Neutrophil (primary cell): ENCODE data around the gene VAV3.
A peak's percentile ranks its signal among the peaks of the same experiment; 100 is the strongest.

Experiments
- H3K27ac ChIP-seq: fragments of 200-600 bp; sonication (generic); 2 replicates; pipeline ENCODE4 v1.5.1; 2016; ENCODE audit warnings: mild to moderate bottlenecking, moderate library complexity
- H3K27me3 ChIP-seq: fragments of 200-600 bp; sonication (generic); 2 replicates; pipeline ENCODE4 v1.6.0; 2016; ENCODE audit warnings: mild to moderate bottlenecking
- H3K36me3 ChIP-seq: fragments of 200-600 bp; sonication (generic); 2 replicates; pipeline ENCODE4 v1.5.1; 2017
- H3K4me1 ChIP-seq, 2 experiments: fragments of 200-600 bp in 1 of 2; sonication (generic) in 1 of 2; 1 replicate in 1 of 2; 2 replicates in 1 of 2; pipeline versions ENCODE4 v1.5.1 to v1.6.1; 2013 to 2016; ENCODE audit warnings: low read depth in 1 of 2, low read length in 1 of 2, mild to moderate bottlenecking in 1 of 2, moderate library complexity in 1 of 2; ENCODE audit not compliant: control insufficient read depth in 1 of 2, insufficient read depth in 1 of 2
- H3K4me3 ChIP-seq, 2 experiments: fragments of 200-600 bp in 1 of 2; sonication (generic) in 1 of 2; 1 replicate in 1 of 2; 2 replicates in 1 of 2; pipeline ENCODE4 v1.5.1; 2013 to 2016; ENCODE audit warnings: low read depth in 1 of 2, low read length in 1 of 2, mild to moderate bottlenecking in 1 of 2, moderate library complexity in 1 of 2
- H3K9me3 ChIP-seq: fragments of 200-600 bp; sonication (generic); 2 replicates; pipeline ENCODE4 v1.5.1; 2016
- TF ChIP-seq, protein P1 (sequence below): fragments of 200-600 bp; sonication (generic); IDR thresholded peaks from 2 replicates; pipeline ENCODE4 v1.5.1; 2016; ENCODE audit warnings: antibody characterized with exemption

The VAV3 gene

DNA sequence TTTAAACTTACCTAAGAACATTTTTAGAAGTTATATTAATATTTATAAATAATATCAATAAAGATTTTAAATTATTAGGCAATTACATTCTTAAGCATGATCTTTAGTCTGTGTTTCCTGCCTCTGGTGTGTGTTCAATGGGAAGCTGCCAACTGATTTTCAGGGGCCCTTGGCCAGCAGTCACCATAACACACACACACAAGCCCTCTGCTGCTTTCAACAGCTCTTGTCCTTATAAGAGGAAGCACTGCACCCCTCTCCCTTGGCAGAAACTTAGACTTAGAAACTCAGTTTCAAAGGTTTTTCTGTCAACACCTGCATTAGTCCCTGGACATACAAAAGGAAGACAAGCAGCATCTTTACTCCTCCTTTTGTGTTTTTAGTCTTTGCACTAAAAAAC lies 81.4 kb downstream of the VAV3 start:
- Histone ChIP-seq H3K9me3 (no peaks in the 10 kb centered on the region), H3K4me1 (peaks cover 7 to 9% of the 10 kb centered on the region in 2 experiments)

DNA sequence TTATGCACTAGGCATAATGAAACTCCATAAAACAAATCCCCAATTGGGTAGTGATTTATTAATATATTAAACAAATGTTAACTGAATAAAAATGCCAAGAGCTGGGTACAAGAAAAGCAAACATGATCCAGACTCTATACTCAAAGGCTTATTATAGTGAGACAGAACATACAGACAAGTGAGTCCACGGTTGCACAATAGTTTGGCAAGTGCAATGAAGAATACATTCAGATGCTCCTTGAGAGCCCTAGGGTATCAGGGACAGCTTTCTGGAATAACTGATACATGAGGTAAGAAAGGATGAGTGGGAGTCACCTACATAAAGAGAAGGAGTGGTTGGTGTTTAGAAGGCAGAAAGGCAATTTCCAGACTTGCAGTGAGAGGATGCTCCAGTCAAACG lies 85.1 kb downstream of the VAV3 start:
- Histone ChIP-seq H3K27me3 (no peaks in the 10 kb centered on the region), H3K4me3 (no peak overlapping the region), H3K4me1 (peaks cover 37 to 45% of the 10 kb centered on the region in 2 experiments), H3K36me3 (no peaks in the 10 kb centered on the region), H3K9me3 (no peaks in the 10 kb centered on the region), H3K27ac (no peak overlapping the region)
- TF ChIP-seq, protein P1, sequence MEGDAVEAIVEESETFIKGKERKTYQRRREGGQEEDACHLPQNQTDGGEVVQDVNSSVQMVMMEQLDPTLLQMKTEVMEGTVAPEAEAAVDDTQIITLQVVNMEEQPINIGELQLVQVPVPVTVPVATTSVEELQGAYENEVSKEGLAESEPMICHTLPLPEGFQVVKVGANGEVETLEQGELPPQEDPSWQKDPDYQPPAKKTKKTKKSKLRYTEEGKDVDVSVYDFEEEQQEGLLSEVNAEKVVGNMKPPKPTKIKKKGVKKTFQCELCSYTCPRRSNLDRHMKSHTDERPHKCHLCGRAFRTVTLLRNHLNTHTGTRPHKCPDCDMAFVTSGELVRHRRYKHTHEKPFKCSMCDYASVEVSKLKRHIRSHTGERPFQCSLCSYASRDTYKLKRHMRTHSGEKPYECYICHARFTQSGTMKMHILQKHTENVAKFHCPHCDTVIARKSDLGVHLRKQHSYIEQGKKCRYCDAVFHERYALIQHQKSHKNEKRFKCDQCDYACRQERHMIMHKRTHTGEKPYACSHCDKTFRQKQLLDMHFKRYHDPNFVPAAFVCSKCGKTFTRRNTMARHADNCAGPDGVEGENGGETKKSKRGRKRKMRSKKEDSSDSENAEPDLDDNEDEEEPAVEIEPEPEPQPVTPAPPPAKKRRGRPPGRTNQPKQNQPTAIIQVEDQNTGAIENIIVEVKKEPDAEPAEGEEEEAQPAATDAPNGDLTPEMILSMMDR: no peak

More for the DNA sequence above, 81.4 kb downstream of the VAV3 start:
- TF ChIP-seq, protein P1: no peak
- Histone ChIP-seq H3K27me3 (no peaks in the 10 kb centered on the region), H3K27ac (peak overlapping the region; percentile 30), H3K36me3 (no peaks in the 10 kb centered on the region), H3K4me3 (no peak overlapping the region)

DNA sequence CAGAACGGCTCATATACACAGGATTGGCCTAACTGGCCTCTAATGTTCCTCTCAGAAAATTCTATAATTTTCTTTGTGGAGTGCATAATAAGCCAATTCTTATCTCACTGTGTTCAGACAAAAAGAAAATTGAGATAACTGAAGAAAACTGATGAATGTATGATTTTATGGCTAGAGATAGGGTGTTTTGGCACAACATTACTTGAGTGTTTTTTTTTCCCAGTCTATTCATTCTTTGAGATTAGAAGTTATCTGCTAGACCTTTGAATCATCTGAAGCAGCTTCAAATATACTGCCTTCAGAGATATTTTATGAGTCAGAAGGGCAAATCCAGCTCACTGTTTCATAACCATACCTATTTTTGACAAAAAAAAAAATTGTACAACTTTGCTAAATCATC lies 85.6 kb downstream of the VAV3 start:
- no peaks in the 10 kb centered on the region for H3K36me3 ChIP-seq
- TF ChIP-seq, protein P1: no peak
- no peaks in the 10 kb centered on the region for H3K27me3 ChIP-seq
- no peak overlapping the region for H3K4me3 ChIP-seq
- no peak overlapping the region for H3K27ac ChIP-seq
- no peaks in the 10 kb centered on the region for H3K9me3 ChIP-seq
- H3K4me1 ChIP-seq: peaks cover 37 to 45% of the 10 kb centered on the region in 2 experiments

GRCh38 chr1:107877745-107878144 lies 87.2 kb downstream of the VAV3 start:
- TF ChIP-seq, protein P1: no peak
- Histone ChIP-seq H3K4me3 (peak overlapping the region in 1 of 2 experiments; percentile 29), H3K27ac (peak overlapping the region; percentile 74), H3K27me3 (no peaks in the 10 kb centered on the region), H3K36me3 (no peaks in the 10 kb centered on the region), H3K4me1 (peaks cover 43 to 57% of the 10 kb centered on the region in 2 experiments), H3K9me3 (no peaks in the 10 kb centered on the region)

GRCh38 chr1:107877092-107877491 lies 87.9 kb downstream of the VAV3 start:
- Histone ChIP-seq H3K4me3 (peak overlapping the region; percentile 10 to 29), H3K27me3 (no peaks in the 10 kb centered on the region), H3K36me3 (no peaks in the 10 kb centered on the region), H3K4me1 (peaks cover 43 to 57% of the 10 kb centered on the region in 2 experiments), H3K9me3 (no peaks in the 10 kb centered on the region), H3K27ac (peak overlapping the region; percentile 74)
- TF ChIP-seq, protein P1: no peak

- TF ChIP-seq, protein P1: no peak
- H3K9me3 ChIP-seq: no peaks in the 10 kb centered on the region
- no peaks in the 10 kb centered on the region for H3K36me3 ChIP-seq
- H3K27me3 ChIP-seq: no peaks in the 10 kb centered on the region
- peak overlapping the region; percentile 27 for H3K27ac ChIP-seq
- no peak overlapping the region for H3K4me3 ChIP-seq
- H3K4me1 ChIP-seq: peaks cover 43 to 57% of the 10 kb centered on the region in 2 experiments
These were observed 89.3 kb downstream of the VAV3 start for GRCh38 chr1:107875689-107876088.
